Measurements from ENCODE around the gene SENP7.
A peak's percentile ranks its signal among the peaks of the same experiment; 100 is the strongest.
"Not testable (repeated sequence)": the region's sequence is repeated elsewhere in the genome, so short reads cannot be mapped to it uniquely, and the experiment has no call there.

SENP7 gene

DNA sequence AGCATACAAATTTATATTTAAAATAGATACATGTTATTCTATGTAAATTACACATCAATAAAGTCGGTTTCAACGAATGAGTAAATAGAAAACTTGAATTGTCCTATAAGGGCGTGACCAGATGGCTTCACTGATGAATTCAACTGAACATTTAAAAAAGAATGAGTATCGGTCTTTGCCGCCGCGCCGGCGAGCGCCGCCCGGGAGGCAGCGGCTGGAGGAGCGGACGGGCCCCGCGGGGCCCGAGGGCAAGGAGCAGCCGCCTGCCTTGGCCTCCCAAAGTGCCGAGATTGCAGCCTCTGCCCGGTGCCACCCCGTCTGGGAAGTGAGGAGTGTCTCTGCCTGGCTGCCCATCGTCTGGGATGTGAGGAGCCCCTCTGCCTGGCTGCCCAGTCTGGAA, 74.4 kb downstream of the SENP7 start:
- not testable (repeated sequence) for H3K27ac Mint-ChIP-seq; H3K4me3 Mint-ChIP-seq; H3K4me1 Mint-ChIP-seq (ENCODE audit: low read depth); H3K27me3 Mint-ChIP-seq (ENCODE audit: low read depth)
- peaks cover 24% of the 10 kb centered on the region for H3K36me3 Mint-ChIP-seq (ENCODE audit: low read depth)
- peaks cover 41% of the 10 kb centered on the region for H3K9me3 Mint-ChIP-seq

DNA sequence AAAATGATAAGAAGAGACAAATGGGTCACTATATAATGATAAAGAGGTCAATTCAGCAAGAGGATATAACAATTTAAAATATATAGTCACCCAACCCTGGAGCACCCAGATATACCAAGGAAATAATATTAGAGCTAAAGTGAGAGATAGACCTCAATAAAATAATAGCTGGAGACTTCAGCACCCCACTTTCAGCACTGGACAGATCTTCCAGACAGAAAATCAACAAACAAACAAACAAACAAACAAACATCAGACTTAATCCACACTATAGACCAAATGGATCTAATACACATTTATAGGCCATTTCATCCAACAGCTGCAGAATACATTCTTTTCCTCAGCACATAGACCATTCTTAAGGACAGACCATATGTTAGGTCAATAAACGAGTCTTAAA, 79.4 kb downstream of the SENP7 start:
- Mint-ChIP-seq H3K27ac (no peak overlapping the region), H3K27me3 (ENCODE audit: low read depth) (no peaks in the 10 kb centered on the region), H3K4me3 (no peak overlapping the region), H3K4me1 (ENCODE audit: low read depth) (peaks cover 3% of the 10 kb centered on the region), H3K36me3 (ENCODE audit: low read depth) (peaks cover 19% of the 10 kb centered on the region), H3K9me3 (peaks cover 49% of the 10 kb centered on the region)

DNA sequence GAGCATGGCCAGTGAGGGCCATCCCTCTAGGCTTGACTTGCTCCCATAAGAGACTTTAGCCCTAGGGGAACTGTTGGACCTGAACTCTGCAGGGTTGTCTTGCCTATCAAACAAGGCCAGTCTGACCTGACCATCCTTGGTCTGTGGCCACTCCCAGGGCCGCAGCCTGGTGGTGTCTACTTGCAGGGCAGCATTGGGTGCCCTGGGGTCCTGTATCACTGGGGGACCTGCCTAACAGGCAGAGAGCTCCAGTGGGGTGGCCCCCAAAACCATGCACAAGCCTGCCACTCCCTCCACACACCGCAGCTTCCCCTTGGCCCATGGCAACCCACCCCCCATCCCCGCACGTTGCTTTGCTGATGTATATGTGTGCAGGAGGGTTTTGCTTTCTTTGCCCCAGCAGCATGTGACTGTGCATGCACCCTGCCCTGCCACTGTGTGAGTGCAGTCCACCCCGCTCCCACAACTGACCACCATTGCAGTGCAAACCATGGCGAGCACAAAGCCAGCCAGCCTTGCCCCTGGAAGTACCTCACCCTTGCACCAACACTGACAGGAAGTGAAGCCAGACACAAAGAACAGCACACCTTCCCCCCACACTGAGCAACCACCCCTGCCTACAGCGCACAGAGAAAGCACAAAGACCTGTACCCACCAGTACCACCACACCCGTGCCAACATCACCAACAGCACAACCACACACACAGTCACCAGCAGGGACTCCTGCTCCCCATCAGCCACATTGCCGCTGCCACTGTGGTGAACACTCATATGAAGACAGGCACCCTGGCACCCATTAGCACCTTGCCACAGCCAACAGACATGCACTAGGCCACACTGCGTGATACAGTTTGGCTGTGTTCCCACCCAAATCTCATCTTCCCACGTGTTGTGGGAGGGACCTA, 88.8 kb downstream of the SENP7 start:
- Mint-ChIP-seq H3K27me3 (ENCODE audit: low read depth) (no peaks in the 10 kb centered on the region), H3K36me3 (ENCODE audit: low read depth) (peaks cover 20% of the 10 kb centered on the region), H3K27ac (peak overlapping the region; percentile 57), H3K4me1 (ENCODE audit: low read depth) (peaks cover 24% of the 10 kb centered on the region), H3K4me3 (no peak overlapping the region), H3K9me3 (peaks cover 29% of the 10 kb centered on the region)

DNA sequence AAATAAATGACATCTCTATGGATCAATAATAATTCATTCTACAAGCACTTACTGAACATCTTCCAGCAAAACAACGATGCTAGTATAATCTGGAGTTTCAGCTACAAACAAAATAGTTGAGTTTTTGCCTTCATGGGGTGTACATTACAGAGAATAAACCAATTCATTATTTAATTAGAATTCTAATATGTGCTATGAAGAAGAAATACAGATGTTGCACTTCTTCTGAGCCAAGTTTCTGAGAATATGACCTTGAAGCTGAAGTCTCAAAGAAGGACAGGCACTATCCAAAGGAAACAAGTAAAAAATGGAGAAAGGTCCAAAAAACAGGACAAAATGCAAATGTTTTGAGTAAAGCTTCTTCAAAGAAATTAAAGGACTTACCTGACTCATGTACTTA, 94.2 kb downstream of the SENP7 start:
- Mint-ChIP-seq H3K4me3 (no peak overlapping the region), H3K27me3 (ENCODE audit: low read depth) (no peaks in the 10 kb centered on the region), H3K9me3 (no peaks in the 10 kb centered on the region), H3K27ac (no peak overlapping the region), H3K36me3 (ENCODE audit: low read depth) (peaks cover 14% of the 10 kb centered on the region), H3K4me1 (ENCODE audit: low read depth) (peaks cover 19% of the 10 kb centered on the region)

DNA sequence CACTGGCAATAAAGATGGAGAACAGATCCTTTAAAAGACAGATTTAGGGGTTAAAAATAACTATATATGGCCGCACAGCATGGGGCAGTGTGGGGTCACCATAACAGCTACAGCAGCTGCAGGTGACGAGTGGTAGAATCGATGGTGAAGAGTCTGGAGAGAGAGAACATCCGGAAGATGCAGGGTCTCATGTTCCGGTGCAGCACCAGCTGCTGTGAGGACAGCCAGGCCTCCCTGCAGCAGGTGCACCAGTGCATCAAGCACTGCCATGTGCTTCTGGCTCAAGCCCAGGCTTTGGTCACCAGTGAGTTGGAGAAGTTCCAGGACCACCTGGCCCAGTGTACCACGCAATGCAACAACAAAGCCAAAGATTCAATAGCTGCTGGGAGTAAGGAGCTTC, 98.9 kb downstream of the SENP7 start:
- Mint-ChIP-seq H3K9me3 (peaks cover 10% of the 10 kb centered on the region), H3K36me3 (ENCODE audit: low read depth) (peaks cover 29% of the 10 kb centered on the region), H3K27me3 (ENCODE audit: low read depth) (no peaks in the 10 kb centered on the region), H3K4me1 (ENCODE audit: low read depth) (peaks cover 19% of the 10 kb centered on the region), H3K4me3 (no peak overlapping the region), H3K27ac (peak overlapping the region; percentile 19)

DNA sequence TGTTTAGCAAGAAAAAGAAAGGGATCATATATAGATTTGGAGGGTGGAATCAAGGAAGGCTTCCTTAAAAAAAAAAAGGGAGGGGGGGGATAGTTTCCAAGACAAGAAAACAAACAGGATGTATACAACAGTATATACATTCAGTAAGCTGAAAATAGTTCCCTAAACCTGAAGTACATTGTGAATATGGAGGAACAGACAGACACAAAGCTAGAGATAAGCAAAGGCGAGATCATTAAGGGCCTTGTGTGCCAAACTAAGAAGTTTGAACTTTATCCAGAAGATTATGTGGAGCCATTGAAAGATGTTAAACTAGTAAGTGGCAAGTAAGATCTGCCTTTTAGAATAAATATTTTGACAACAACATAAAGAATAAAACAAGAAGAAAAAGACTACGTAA, 99.4 kb downstream of the SENP7 start:
- Mint-ChIP-seq H3K4me3 (no peak overlapping the region), H3K4me1 (ENCODE audit: low read depth) (peaks cover 18% of the 10 kb centered on the region), H3K27me3 (ENCODE audit: low read depth) (no peaks in the 10 kb centered on the region), H3K27ac (peak overlapping the region; percentile 19), H3K9me3 (peaks cover 15% of the 10 kb centered on the region), H3K36me3 (ENCODE audit: low read depth) (peaks cover 34% of the 10 kb centered on the region)

DNA sequence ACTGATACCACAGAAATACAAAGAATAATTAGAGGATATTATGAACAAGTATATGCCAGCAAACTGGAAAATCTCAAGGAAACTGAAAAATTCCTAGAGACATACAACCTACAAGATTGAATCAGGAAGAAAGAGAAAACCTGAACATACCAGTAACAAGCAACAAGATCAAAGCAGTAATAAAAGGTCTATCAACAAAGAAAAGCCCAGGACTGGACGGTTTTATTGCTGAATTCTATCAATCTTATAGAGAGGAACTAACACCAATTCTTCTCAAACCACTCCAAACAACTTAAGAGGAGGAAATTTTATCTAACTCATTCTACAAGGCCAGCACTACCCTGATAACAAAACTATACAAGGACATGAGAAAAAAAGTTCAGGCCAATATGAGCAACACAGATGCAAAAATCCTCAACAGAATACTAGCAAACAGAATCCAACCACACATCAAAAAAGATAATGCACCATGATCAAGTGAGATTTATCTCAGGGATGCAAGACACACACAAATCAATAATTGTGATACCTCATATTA, 121.5 kb downstream of the SENP7 start:
- Mint-ChIP-seq H3K27me3 (ENCODE audit: low read depth) (no peaks in the 10 kb centered on the region), H3K27ac (no peak overlapping the region), H3K9me3 (peaks cover 50% of the 10 kb centered on the region), H3K4me1 (ENCODE audit: low read depth) (peaks cover 12% of the 10 kb centered on the region), H3K4me3 (no peak overlapping the region), H3K36me3 (ENCODE audit: low read depth) (peaks cover 55% of the 10 kb centered on the region)

DNA sequence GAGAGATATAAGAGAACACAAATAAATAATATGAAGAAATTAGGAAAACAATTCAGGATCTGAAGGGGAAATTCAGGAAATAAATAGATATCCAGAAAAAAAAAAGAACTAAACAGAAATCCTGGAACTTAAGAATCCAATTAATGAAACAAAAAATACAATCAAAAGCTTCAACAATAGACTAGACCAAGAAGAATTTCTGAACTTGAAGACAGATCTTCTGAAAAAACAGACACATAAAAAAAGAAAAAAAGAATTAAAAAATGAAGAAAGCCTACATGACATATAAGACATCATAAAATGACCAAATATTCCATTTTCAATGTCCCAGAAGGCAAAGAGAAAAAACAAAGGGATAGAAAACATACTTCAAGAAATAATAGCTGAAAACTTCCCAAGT, 124.3 kb downstream of the SENP7 start:
- Mint-ChIP-seq H3K27me3 (ENCODE audit: low read depth) (no peaks in the 10 kb centered on the region), H3K27ac (no peak overlapping the region), H3K4me1 (ENCODE audit: low read depth) (peaks cover 11% of the 10 kb centered on the region), H3K9me3 (peaks cover 41% of the 10 kb centered on the region), H3K36me3 (ENCODE audit: low read depth) (peaks cover 42% of the 10 kb centered on the region), H3K4me3 (no peak overlapping the region)

DNA sequence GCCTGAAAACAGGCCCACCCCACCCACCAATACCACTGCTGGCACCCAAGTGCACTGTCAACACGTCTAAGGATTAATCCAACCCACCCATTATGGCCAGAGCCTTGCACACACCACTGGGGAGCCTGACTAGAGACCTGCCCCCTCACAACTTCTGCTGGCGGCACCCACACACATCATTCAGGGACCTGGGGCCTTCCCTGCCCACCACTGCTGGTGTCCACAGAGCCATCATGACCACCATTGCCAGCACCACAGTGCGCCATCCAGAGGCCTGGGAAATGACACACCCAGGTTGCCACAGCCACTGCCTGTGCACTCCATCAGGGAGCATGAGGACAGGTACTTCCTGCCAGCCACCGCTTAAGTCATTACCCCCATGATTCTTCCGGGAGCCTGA, 125.7 kb downstream of the SENP7 start:
- H3K4me1 Mint-ChIP-seq (ENCODE audit: low read depth), result peaks cover 11% of the 10 kb centered on the region
- H3K4me3 Mint-ChIP-seq, result no peak overlapping the region
- H3K27ac Mint-ChIP-seq, result no peak overlapping the region
- no peaks in the 10 kb centered on the region for H3K27me3 Mint-ChIP-seq (ENCODE audit: low read depth)
- H3K9me3 Mint-ChIP-seq, result peaks cover 33% of the 10 kb centered on the region
- H3K36me3 Mint-ChIP-seq (ENCODE audit: low read depth), result peaks cover 39% of the 10 kb centered on the region

DNA sequence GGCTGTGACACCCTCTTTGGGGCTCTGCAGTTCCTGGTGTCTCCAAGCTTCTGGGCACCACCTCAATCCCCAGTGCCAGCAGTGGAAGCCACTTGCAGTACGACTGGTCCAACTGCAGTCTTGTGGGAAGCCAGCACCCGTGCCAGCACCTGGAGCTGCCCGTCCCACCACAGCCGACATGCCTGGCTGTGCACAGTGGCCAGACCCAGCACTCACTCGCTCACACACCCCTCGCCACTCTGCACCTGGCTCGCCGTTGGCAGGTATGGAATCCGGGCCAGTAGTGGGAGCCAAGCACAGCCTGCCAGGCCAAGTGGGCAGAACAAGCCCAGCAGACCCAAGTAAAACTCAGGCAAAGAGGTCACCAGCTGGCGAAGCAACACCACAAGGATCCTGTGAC, 128.6 kb downstream of the SENP7 start:
- Mint-ChIP-seq H3K4me3 (no peak overlapping the region), H3K27me3 (ENCODE audit: low read depth) (no peaks in the 10 kb centered on the region), H3K36me3 (ENCODE audit: low read depth) (peaks cover 19% of the 10 kb centered on the region), H3K9me3 (peaks cover 15% of the 10 kb centered on the region), H3K4me1 (ENCODE audit: low read depth) (peaks cover 14% of the 10 kb centered on the region), H3K27ac (no peak overlapping the region)

DNA sequence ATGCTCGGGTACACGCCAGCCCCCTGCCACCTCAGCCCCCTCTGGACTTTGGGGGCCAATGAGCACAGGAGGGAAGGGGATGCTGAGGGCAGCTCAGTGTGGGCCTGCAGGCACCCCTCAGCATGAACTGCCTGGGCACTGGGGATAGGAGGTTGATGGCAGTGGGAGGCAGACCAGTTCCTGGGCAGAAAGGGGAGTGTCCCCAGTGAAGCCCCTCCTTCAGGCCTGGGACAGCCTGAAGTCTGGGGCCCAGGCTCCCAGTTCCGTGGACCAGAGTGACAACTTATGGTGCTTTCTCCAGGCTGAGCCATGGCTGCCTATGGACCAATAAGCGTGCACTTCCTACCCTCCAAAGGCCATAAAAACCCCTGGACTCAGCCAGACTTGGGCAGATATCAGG, 129.4 kb downstream of the SENP7 start:
- Mint-ChIP-seq H3K36me3 (ENCODE audit: low read depth) (peaks cover 16% of the 10 kb centered on the region), H3K4me3 (no peak overlapping the region), H3K4me1 (ENCODE audit: low read depth) (peaks cover 17% of the 10 kb centered on the region), H3K27ac (no peak overlapping the region), H3K9me3 (peaks cover 8% of the 10 kb centered on the region), H3K27me3 (ENCODE audit: low read depth) (no peaks in the 10 kb centered on the region)

DNA sequence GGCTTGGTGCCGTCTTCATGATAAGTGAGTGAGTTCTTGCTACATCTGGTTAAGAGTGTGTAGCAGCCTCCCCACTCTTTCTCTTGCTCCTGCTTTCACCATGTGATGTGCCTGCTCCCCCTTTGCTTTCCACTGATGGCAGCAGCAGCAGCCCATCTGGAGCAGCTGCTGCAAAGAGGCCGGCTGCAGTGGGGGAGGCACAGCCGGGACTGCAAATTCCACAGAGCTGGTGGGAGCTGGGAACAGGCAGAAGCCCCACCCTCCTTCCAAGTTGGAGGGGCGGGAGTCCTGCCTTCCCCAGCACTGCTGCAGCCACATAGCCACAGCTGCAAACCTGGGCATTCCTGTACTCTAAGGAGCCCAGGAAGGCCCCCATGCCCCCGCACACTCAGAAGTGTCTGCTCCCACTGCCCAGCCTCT, 129.8 kb downstream of the SENP7 start:
- Mint-ChIP-seq H3K27me3 (ENCODE audit: low read depth) (no peaks in the 10 kb centered on the region), H3K9me3 (peaks cover 6% of the 10 kb centered on the region), H3K36me3 (ENCODE audit: low read depth) (peaks cover 15% of the 10 kb centered on the region), H3K4me1 (ENCODE audit: low read depth) (peaks cover 20% of the 10 kb centered on the region), H3K4me3 (no peak overlapping the region), H3K27ac (no peak overlapping the region)

DNA sequence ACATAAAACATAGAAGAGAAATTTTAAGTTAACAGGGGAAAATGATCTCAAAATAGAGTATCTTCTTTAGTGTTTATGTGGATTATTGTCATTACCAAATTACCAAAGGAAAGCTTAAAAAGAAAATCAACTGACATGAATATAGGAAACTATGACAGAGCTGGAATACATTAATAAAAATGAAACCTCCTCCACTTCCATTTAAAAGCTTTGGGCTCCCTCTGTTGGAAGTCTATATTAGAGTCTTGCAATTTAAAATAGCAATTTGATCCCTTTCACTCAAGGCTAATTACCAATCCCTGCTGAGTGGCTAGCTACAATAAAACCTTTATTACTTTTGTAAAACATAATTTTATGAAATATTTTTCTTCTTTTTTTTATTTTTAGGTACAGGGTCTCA, 131.2 kb downstream of the SENP7 start:
- H3K36me3 Mint-ChIP-seq (ENCODE audit: low read depth), result peaks cover 12% of the 10 kb centered on the region
- no peak overlapping the region for H3K27ac Mint-ChIP-seq
- H3K4me3 Mint-ChIP-seq, result no peak overlapping the region
- peaks cover 22% of the 10 kb centered on the region for H3K4me1 Mint-ChIP-seq (ENCODE audit: low read depth)
- H3K9me3 Mint-ChIP-seq, result peaks cover 6% of the 10 kb centered on the region
- no peaks in the 10 kb centered on the region for H3K27me3 Mint-ChIP-seq (ENCODE audit: low read depth)

DNA sequence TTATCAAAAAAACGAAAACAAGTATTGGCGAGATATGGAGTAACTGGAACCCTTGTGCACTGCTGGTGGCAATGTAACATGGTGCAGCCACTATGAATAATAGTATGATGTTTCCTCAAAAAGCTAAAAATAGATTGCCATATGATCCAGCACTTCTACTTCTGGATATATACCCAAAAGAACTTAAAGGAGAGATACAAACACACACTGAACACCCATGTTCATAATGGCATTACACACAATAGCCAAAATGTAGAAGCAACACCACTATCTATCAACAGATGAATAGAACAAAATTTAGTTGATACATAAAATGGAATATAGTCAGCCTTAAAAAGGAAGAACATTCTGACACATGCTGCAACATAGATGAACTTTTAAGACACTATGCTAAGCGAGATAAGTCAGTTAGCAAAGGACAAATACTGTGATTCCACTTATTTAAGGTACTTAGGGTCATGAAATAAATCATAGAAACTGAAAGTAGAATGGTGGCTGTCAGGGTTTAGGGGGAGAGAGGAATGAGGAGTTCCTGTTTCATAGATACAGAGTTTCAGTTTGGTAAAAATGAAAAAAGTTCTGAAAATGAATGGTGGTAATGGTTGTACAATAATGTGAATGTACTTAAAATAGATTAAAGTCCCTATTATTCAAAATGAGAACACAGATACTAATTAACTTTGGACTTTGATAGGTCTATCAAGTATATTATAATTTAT, 133.2 kb downstream of the SENP7 start:
- Mint-ChIP-seq H3K4me3 (peak overlapping the region; percentile 72), H3K27ac (peak overlapping the region; percentile 20), H3K36me3 (ENCODE audit: low read depth) (peaks cover 12% of the 10 kb centered on the region)

DNA sequence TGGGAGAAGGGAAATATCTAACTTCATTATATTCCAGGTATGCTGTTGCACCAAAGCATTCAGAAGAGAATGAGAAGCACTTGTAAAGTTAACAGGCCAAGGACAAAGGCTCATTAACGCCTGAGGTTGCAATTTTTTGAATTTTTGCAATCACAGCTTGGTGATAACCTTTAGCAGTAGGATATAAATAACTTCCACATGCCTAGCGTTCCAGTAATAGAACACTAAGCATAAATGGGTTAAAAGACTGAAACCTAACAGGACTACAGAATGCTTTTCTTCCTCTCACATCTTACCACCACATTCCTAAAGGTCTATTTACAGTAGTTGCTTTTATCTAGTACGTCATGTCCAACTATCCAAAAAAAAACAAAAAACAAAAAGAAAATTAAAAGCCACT, 135.2 kb downstream of the SENP7 start:
- H3K36me3 Mint-ChIP-seq (ENCODE audit: low read depth), result peaks cover 12% of the 10 kb centered on the region
- H3K27ac Mint-ChIP-seq, result no peak overlapping the region
- no peak overlapping the region for H3K4me3 Mint-ChIP-seq
- H3K9me3 Mint-ChIP-seq, result peaks cover 6% of the 10 kb centered on the region
- H3K27me3 Mint-ChIP-seq (ENCODE audit: low read depth), result no peaks in the 10 kb centered on the region
- peaks cover 24% of the 10 kb centered on the region for H3K4me1 Mint-ChIP-seq (ENCODE audit: low read depth)

More for the DNA sequence above, 133.2 kb downstream of the SENP7 start:
- Mint-ChIP-seq H3K4me1 (ENCODE audit: low read depth) (peaks cover 22% of the 10 kb centered on the region), H3K27me3 (ENCODE audit: low read depth) (no peaks in the 10 kb centered on the region), H3K9me3 (peaks cover 6% of the 10 kb centered on the region)
